WTC11 (cell line): ENCODE results near the gene CSTPP1. TPM values are rescaled to one million over a fixed set of nuclear protein-coding genes. Genes with fewer than 3 reads are reported as not detected.

Experiments
- ATAC-seq: fragments of 200-7000 bp; cut with Tn5 transposase; 2 replicates; pipeline ENCODE4 v1.10.0; 2021; ENCODE audit warnings: mild to moderate bottlenecking, moderate library complexity
- CTCF ChIA-PET: fragments of 300-600 bp; sonication (Branson Sonifier 250); formaldehyde crosslinking; loops from one replicate; lab custom pipeline; 2021; ENCODE audit warnings: antibody characterized with exemption; lab: Charles Lee
- POLR2A ChIA-PET: fragments of 350-600 bp; sonication (Branson Sonifier 250); formaldehyde crosslinking; loops from one replicate; lab custom pipeline; 2021; ENCODE audit warnings: antibody characterized with exemption; lab: Charles Lee
- DNase-seq: peaks from one replicate; pipeline ENCODE4 v3.0.0; 2021; ENCODE audit warnings: low spot score
- H3K27ac Mint-ChIP-seq: 2 replicates; pipeline ENCODE4 v1.8.0; 2021; ENCODE audit warnings: mixed read lengths
- H3K27me3 Mint-ChIP-seq: 2 replicates; pipeline ENCODE4 v1.8.0; 2021; ENCODE audit warnings: low read depth, mild to moderate bottlenecking, moderate library complexity, mixed read lengths
- H3K36me3 Mint-ChIP-seq: 2 replicates; pipeline ENCODE4 v1.8.0; 2021; ENCODE audit warnings: mixed read lengths
- H3K4me1 Mint-ChIP-seq: 2 replicates; pipeline ENCODE4 v1.8.0; 2022; ENCODE audit warnings: mixed read lengths
- H3K4me3 Mint-ChIP-seq: 2 replicates; pipeline ENCODE4 v1.8.0; 2021; ENCODE audit warnings: mild to moderate bottlenecking, moderate library complexity, mixed read lengths
- H3K9me3 Mint-ChIP-seq: 2 replicates; pipeline ENCODE4 v1.8.0; 2021; ENCODE audit warnings: mixed read lengths
- ATF1 ChIP-seq: sonication (generic); formaldehyde crosslinking; IDR thresholded peaks from 2 replicates; pipeline ENCODE4 v1.8.1; 2023; ENCODE audit warnings: mild to moderate bottlenecking, moderate library complexity, missing genetic modification reagents
- ATF3 ChIP-seq: sonication (generic); formaldehyde crosslinking; conservative IDR thresholded peaks from 2 replicates; pipeline ENCODE4 v1.8.1; 2022; ENCODE audit warnings: mild to moderate bottlenecking, missing genetic modification reagents
- ELF4 ChIP-seq: sonication (generic); formaldehyde crosslinking; IDR thresholded peaks from 2 replicates; pipeline ENCODE4 v1.8.1; 2022; ENCODE audit warnings: low read depth, mild to moderate bottlenecking, moderate library complexity, missing genetic modification reagents
- EMX1 ChIP-seq: fragments of 250-450 bp; sonication (Bioruptor Pico); IDR thresholded peaks from 2 replicates; pipeline ENCODE4 v1.8.0; 2021; ENCODE audit warnings: mild to moderate bottlenecking
- ETV6 ChIP-seq: sonication (generic); formaldehyde crosslinking; IDR thresholded peaks from 2 replicates; pipeline ENCODE4 v1.8.1; 2022; ENCODE audit warnings: mild to moderate bottlenecking, missing genetic modification reagents
- FOXP1 ChIP-seq: sonication (generic); formaldehyde crosslinking; IDR thresholded peaks from 2 replicates; pipeline ENCODE4 v1.8.0; 2022; ENCODE audit warnings: missing genetic modification reagents, mild to moderate bottlenecking, moderate library complexity, borderline replicate concordance
- MXD4 ChIP-seq: fragments of 250-450 bp; sonication (Bioruptor Pico); IDR thresholded peaks from 2 replicates; pipeline ENCODE4 v1.8.0; 2021; ENCODE audit warnings: mild to moderate bottlenecking, moderate library complexity, borderline replicate concordance
- NFE2L1 ChIP-seq: sonication (generic); formaldehyde crosslinking; IDR thresholded peaks from 2 replicates; pipeline ENCODE4 v1.8.1; 2023; ENCODE audit warnings: missing genetic modification reagents
- NR3C1 ChIP-seq: sonication (generic); formaldehyde crosslinking; conservative IDR thresholded peaks from 2 replicates; pipeline ENCODE4 v1.8.1; 2023; ENCODE audit warnings: low read depth, mild to moderate bottlenecking, missing genetic modification reagents
- PRRX2 ChIP-seq: fragments of 250-450 bp; sonication (Bioruptor Pico); IDR thresholded peaks from 2 replicates; pipeline ENCODE4 v1.8.0; 2021; ENCODE audit warnings: mild to moderate bottlenecking
- SMAD3 ChIP-seq: sonication (generic); formaldehyde crosslinking; IDR thresholded peaks from 2 replicates; pipeline ENCODE4 v1.8.0; 2022; ENCODE audit warnings: missing genetic modification reagents, mild to moderate bottlenecking, borderline replicate concordance
- TCF7 ChIP-seq: sonication (generic); formaldehyde crosslinking; IDR thresholded peaks from 2 replicates; pipeline ENCODE4 v1.8.0; 2022; ENCODE audit warnings: mild to moderate bottlenecking, low read depth, missing genetic modification reagents, moderate library complexity
- TP53 ChIP-seq: sonication (generic); formaldehyde crosslinking; IDR thresholded peaks from 2 replicates; pipeline ENCODE4 v1.8.1; 2023; ENCODE audit warnings: mild to moderate bottlenecking, missing genetic modification reagents
- USF2 ChIP-seq: sonication (generic); formaldehyde crosslinking; IDR thresholded peaks from 2 replicates; pipeline ENCODE4 v1.8.1; 2023; ENCODE audit warnings: mild to moderate bottlenecking, missing genetic modification reagents, moderate library complexity
- total RNA-seq: library from RNA; stranded (reverse); gene quantifications from 3 replicates; pipeline ENCODE4 v1.2.3, GENCODE V29; 2021
- TF ChIP-seq, protein P1 (sequence below): sonication (generic); formaldehyde crosslinking; IDR thresholded peaks from 2 replicates; pipeline ENCODE4 v1.8.1; 2023; ENCODE audit warnings: mild to moderate bottlenecking, missing genetic modification reagents
- TF ChIP-seq, protein P2 (sequence below): fragments of 250-450 bp; sonication (Bioruptor Pico); conservative IDR thresholded peaks from 2 replicates; pipeline ENCODE4 v1.9.0; 2021; ENCODE audit warnings: mild to moderate bottlenecking
- TF ChIP-seq, protein P3 (sequence below): sonication (generic); formaldehyde crosslinking; IDR thresholded peaks from 2 replicates; pipeline ENCODE4 v1.8.0; 2022; ENCODE audit warnings: mild to moderate bottlenecking, missing genetic modification reagents
- TF ChIP-seq, protein P4 (sequence below): sonication (generic); formaldehyde crosslinking; IDR thresholded peaks from 2 replicates; pipeline ENCODE4 v1.8.0; 2022; ENCODE audit warnings: mild to moderate bottlenecking, missing genetic modification reagents

CSTPP1 gene
- total RNA-seq, 1 experiment from 2014 or later = 23.6 TPM

- TF ChIP-seq ETV6 (no peak), MXD4 (no peak), ATF3 (CRISPR knock-in tag) (no peak), TCF7 (CRISPR knock-in tag) (no peak), ATF1 (no peak), EMX1 (no peak), TP53 (no peak), SMAD3 (CRISPR knock-in tag) (no peak), NFE2L1 (CRISPR knock-in tag) (no peak), FOXP1 (CRISPR knock-in tag) (no peak), PRRX2 (CRISPR knock-in tag) (no peak), ELF4 (CRISPR knock-in tag) (no peak)
- TF ChIP-seq, protein P1, sequence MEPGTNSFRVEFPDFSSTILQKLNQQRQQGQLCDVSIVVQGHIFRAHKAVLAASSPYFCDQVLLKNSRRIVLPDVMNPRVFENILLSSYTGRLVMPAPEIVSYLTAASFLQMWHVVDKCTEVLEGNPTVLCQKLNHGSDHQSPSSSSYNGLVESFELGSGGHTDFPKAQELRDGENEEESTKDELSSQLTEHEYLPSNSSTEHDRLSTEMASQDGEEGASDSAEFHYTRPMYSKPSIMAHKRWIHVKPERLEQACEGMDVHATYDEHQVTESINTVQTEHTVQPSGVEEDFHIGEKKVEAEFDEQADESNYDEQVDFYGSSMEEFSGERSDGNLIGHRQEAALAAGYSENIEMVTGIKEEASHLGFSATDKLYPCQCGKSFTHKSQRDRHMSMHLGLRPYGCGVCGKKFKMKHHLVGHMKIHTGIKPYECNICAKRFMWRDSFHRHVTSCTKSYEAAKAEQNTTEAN = no peak
- TF ChIP-seq, protein P2, sequence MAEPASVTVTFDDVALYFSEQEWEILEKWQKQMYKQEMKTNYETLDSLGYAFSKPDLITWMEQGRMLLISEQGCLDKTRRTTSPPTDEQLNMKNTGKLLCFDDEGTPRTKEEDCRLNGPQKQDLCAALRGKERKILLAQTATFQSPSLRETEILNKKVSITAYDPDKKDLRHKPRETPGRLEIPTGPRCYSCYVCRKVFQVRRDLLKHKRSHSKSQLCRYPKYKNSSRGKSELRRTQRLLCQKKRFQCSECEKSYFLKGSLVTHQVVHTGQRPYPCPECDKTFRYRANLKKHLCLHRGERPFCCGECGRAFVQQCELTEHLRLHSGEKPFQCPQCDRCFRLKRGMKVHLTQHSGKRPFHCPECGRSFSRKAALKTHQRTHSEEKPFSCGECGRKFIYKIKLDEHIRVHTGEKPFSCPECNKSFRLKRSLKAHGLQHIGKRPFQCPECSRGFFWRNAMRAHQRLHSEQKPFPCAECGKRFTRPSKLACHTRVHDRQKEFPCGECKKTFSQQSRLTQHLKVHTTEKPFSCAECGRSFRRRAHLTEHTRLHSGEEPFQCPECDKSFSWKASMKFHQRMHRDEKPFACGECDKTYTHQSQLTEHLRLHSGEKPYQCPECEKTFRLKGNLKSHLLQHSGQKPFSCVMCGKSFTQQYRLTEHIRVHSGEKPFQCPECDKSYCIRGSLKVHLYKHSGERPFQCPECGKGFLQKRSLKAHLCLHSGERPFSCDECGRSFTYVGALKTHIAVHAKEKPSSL (CRISPR knock-in tag) = no peak
- TF ChIP-seq, protein P3, sequence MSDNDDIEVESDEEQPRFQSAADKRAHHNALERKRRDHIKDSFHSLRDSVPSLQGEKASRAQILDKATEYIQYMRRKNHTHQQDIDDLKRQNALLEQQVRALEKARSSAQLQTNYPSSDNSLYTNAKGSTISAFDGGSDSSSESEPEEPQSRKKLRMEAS = no peak
- TF ChIP-seq, protein P4, sequence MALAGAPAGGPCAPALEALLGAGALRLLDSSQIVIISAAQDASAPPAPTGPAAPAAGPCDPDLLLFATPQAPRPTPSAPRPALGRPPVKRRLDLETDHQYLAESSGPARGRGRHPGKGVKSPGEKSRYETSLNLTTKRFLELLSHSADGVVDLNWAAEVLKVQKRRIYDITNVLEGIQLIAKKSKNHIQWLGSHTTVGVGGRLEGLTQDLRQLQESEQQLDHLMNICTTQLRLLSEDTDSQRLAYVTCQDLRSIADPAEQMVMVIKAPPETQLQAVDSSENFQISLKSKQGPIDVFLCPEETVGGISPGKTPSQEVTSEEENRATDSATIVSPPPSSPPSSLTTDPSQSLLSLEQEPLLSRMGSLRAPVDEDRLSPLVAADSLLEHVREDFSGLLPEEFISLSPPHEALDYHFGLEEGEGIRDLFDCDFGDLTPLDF (CRISPR knock-in tag) = no peak
- Mint-ChIP-seq H3K4me1 (peaks cover 14% of the 10 kb centered on the region), H3K27me3 (no peaks in the 10 kb centered on the region), H3K36me3 (no peaks in the 10 kb centered on the region), H3K27ac (no peak overlapping the region), H3K4me3 (no peak overlapping the region), H3K9me3 (no peaks in the 10 kb centered on the region)
- ATAC-seq (no peak), DNase-seq (no peak)
- ChIA-PET POLR2A (interaction anchor here (0.7 kb wide), 1 partner anchor 55 kb away, joined by 3 read pairs; the partner anchor contains the start of gene NR1H3), CTCF (no interaction called here)
Measured at GRCh38 chr11:47202576-47202975, 266.0 kb downstream of the CSTPP1 start.

DNA sequence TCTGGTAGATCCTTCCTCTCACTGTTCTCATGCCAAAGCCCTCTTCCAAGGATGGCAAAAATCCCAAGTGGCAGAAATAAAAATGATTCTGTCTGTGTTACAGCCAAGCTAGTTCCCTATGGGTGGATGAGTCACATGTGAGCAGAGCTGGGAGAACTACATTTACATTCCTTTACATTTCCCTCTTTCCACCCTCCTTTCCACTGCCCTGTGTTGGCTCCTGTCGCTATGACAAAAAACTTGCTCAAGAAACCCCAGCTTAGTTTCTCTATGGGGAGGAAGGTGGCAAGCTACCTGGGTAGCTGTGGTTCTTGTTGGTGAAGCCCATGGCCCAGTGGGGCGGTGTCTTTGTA, 268.1 kb downstream of the CSTPP1 start:
- Mint-ChIP-seq H3K36me3 (no peaks in the 10 kb centered on the region), H3K4me3 (no peak overlapping the region), H3K4me1 (peaks cover 14% of the 10 kb centered on the region), H3K27me3 (no peaks in the 10 kb centered on the region), H3K9me3 (no peaks in the 10 kb centered on the region), H3K27ac (peak overlapping the region; percentile 64)
- ATAC-seq = peak; percentile 95
- ChIA-PET CTCF (interaction anchor here (0.7 to 1.5 kb wide), 8 partner anchors 10 to 53 kb away, joined by 3 to 6 read pairs (median 4); partner anchors contain the start of genes ACP2, DDB2 and NR1H3), POLR2A (interaction anchor here (1.0 to 3.4 kb wide), 5 partner anchors 10 to 378 kb away, joined by 3 to 18 read pairs (median 3); partner anchors contain the start of gene DDB2)
- DNase-seq = no peak
- TF ChIP-seq NR3C1 (CRISPR knock-in tag) (no peak), USF2 (CRISPR knock-in tag) (0 out of 2 replicates have a peak, but pooled peaks have one; percentile 23)
